Neural cell (in vitro differentiated cells): ENCODE measurements around the gene KLHL15.

ENCODE experiments used
- EZH2 ChIP-seq: fragments of 200-600, 300-800 bp; shearing (Covaris generic), sonication (generic); IDR thresholded peaks from 2 replicates; pipeline ENCODE4 v1.6.1; 2014; ENCODE audit warnings: antibody characterized with exemption, low read length, borderline replicate concordance, mild to moderate bottlenecking; ENCODE audit not compliant: insufficient read depth, poor library complexity, severe bottlenecking
- TF ChIP-seq, protein P1 (sequence below): fragments of 450-650 bp; IDR thresholded peaks from 2 replicates; pipeline ENCODE4 v1.5.1; 2014; ENCODE audit warnings: antibody characterized with exemption, mild to moderate bottlenecking, moderate library complexity; ENCODE audit not compliant: poor library complexity, severe bottlenecking

DNA sequence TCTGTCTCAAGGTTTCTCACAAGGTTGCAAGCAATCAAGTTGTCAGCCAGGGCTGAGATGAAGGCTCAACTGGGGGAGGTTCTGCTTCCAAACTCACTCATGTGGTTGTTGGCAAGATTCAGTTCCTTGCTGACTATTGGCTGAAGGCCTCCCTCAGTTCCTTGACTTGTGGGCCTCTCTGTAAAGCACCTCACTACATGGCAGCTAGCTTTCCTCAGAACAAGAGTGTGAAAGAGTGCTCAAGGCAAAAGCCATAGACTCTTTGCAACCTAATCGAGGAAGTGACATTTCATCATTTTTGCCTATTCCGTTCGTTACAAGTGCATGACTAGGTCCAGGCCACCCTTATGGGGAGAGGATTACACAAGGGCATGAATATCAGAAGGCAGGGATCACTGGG, 67.2 kb downstream of the KLHL15 start:
- TF ChIP-seq, protein P1, sequence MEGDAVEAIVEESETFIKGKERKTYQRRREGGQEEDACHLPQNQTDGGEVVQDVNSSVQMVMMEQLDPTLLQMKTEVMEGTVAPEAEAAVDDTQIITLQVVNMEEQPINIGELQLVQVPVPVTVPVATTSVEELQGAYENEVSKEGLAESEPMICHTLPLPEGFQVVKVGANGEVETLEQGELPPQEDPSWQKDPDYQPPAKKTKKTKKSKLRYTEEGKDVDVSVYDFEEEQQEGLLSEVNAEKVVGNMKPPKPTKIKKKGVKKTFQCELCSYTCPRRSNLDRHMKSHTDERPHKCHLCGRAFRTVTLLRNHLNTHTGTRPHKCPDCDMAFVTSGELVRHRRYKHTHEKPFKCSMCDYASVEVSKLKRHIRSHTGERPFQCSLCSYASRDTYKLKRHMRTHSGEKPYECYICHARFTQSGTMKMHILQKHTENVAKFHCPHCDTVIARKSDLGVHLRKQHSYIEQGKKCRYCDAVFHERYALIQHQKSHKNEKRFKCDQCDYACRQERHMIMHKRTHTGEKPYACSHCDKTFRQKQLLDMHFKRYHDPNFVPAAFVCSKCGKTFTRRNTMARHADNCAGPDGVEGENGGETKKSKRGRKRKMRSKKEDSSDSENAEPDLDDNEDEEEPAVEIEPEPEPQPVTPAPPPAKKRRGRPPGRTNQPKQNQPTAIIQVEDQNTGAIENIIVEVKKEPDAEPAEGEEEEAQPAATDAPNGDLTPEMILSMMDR = no peak
- TF ChIP-seq EZH2 = no peak
